Fibroblast of pulmonary artery (primary cell): ENCODE results near the gene ANKRD23.

Source experiments
- DNase-seq: peaks from one replicate; pipeline ENCODE4 v3.0.0-alpha.2; 2010; ENCODE audit warnings: low read depth
- H3K4me3 ChIP-seq: replicated peaks from 2 replicates; pipeline ENCODE4 v1.5.1; 2011; ENCODE audit warnings: low read depth, mild to moderate bottlenecking, control low read depth, low read length, moderate library complexity
- TF ChIP-seq, protein P1 (sequence below): IDR thresholded peaks from 2 replicates; pipeline ENCODE4 v1.5.1; 2011; ENCODE audit warnings: mild to moderate bottlenecking, control low read depth, low read length, inconsistent platforms; ENCODE audit errors: missing control alignments

The ANKRD23 gene

GRCh38 chr2:96841701-96842495, 1.9 kb downstream of the ANKRD23 start:
- no peak for DNase-seq
- TF ChIP-seq, protein P1, sequence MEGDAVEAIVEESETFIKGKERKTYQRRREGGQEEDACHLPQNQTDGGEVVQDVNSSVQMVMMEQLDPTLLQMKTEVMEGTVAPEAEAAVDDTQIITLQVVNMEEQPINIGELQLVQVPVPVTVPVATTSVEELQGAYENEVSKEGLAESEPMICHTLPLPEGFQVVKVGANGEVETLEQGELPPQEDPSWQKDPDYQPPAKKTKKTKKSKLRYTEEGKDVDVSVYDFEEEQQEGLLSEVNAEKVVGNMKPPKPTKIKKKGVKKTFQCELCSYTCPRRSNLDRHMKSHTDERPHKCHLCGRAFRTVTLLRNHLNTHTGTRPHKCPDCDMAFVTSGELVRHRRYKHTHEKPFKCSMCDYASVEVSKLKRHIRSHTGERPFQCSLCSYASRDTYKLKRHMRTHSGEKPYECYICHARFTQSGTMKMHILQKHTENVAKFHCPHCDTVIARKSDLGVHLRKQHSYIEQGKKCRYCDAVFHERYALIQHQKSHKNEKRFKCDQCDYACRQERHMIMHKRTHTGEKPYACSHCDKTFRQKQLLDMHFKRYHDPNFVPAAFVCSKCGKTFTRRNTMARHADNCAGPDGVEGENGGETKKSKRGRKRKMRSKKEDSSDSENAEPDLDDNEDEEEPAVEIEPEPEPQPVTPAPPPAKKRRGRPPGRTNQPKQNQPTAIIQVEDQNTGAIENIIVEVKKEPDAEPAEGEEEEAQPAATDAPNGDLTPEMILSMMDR = no peak
- no peak overlapping the region for H3K4me3 ChIP-seq

DNA sequence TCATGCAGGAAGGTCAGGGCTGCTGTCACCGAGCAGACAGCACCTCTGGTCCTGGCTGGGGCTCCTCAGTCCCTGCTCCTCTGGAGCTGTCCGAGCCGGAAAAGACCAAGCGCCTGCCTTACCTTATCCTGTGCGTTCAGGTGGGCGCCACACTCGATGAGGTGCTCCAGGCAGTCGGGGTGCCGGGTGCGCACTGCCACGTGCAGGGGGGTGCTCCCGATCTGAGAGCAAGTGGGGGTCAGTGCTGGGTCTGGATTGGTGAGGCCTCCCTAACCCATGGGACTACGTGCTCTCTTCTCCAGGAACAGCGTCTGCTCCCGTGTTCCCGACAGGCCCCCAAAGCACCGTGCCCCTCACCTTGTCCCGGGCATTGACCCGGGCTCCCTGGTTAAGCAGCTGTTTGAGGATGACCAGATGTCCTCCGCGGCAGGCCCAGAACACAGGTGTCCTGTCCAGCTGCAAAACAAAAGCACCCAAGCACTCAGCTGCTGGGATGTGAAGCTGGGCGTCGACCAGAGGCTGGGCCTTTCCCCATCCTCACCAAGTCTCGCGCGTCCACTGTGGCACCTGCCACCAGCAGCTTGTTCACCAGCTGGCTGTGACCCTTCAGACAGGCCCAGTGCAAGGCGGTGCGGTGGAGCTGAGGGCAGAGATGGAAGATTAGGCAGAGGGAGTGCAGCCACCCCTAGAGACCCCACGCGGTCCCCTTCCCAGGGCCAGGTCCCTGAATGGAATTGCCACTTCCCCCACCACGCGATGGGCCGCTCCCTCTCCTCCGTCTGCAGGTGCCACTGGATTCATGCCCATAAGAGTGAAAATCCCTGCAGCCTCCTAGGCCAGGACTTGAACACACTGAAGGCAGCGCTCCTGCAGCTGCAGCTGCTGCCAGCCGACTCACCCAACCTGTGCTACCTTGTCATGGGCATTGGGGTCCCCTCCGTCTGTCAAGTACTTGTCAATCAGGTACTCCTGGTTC, 3.7 kb downstream of the ANKRD23 start:
- no peak for DNase-seq

DNA sequence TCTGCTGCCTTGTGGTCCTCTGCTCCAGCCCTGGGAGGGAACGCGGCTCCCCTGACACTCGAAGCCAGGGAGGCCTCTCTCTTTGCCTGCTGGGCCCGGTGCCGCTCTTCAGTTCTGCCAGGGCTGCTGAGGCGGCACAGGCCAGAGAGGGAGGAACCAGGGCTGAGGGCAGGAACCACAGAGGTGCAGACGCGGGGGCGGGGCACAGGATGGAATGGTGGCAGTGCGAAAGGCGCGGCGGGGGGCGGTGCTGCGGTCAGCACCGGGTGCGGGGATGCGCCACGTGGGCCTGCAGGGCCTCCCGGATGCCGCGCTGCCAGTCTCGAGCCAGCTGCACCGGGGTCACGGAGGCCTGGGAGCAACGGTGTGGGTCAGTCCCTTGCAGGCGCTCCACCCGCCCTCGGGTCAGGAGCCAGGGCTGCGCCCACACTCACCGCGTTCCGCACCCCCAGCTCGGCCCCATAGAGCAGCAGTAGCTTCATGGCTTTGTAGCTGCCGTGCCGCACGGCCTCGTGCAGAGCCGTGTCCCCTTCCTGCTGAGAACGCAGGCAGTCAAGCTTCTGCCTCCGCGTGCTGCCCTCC, 4.4 kb downstream of the ANKRD23 start:
- no peak for DNase-seq
- no peak overlapping the region for H3K4me3 ChIP-seq
- TF ChIP-seq, protein P1 = no peak

More for the DNA sequence above, 3.7 kb downstream of the ANKRD23 start:
- TF ChIP-seq, protein P1 = no peak
- no peak overlapping the region for H3K4me3 ChIP-seq

- TF ChIP-seq, protein P1 = no peak
- no peak for DNase-seq
- H3K4me3 ChIP-seq = no peak overlapping the region
Measured at GRCh38 chr2:96838345-96839292, 5.2 kb downstream of the ANKRD23 start.

- TF ChIP-seq, protein P1 = no peak
- DNase-seq = no peak
Measured at GRCh38 chr2:96837575-96837974, 6.2 kb downstream of the ANKRD23 start.

DNA sequence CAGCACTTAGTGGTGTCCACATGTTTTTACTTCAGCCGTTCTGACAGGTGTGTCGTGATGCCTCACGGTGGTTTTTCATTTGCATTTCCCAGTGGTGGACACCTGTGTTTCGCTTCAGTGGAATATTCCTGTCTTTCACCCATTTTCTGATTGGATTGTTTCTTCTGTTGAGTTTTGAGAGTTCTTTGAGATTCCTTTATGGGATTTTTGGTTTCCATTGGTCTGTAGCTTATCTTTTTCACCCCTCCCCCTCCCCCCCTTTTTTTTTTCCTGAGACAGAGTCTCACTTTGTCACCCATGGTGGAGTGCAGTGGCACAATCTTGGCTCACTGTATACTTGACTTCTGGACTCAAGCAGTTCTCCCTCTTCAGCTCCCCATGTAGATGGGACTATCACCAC, 8.0 kb downstream of the ANKRD23 start:
- no peak overlapping the region for H3K4me3 ChIP-seq
- no peak for DNase-seq
- TF ChIP-seq, protein P1 = no peak

More at GRCh38 chr2:96837575-96837974, 6.2 kb downstream of the ANKRD23 start:
- no peak overlapping the region for H3K4me3 ChIP-seq
